HepG2 (cell line): ENCODE measurements around the gene HAPLN1.

Source experiments
- CTCF ChIP-seq: sonication (generic); formaldehyde crosslinking; IDR thresholded peaks from 2 replicates; pipeline ENCODE4 v1.5.0; 2020; ENCODE audit warnings: mild to moderate bottlenecking, missing genetic modification reagents, moderate library complexity
- EZH2 ChIP-seq: conservative IDR thresholded peaks from 2 replicates; pipeline ENCODE4 v1.6.1; 2012; ENCODE audit warnings: mild to moderate bottlenecking, low read depth, low read length, moderate library complexity
- KAT7 ChIP-seq: IDR thresholded peaks from 2 replicates; pipeline ENCODE4 v1.6.1; 2018; ENCODE audit warnings: borderline replicate concordance, missing compliant biosample characterization
- TCF7 ChIP-seq: sonication (generic); IDR thresholded peaks from 2 replicates; pipeline ENCODE4 v1.6.1; 2016; ENCODE audit warnings: antibody characterized with exemption, low read depth
- ZBTB10 ChIP-seq: sonication (generic); formaldehyde crosslinking; IDR thresholded peaks from 2 replicates; pipeline ENCODE4 v1.4.0; 2020; ENCODE audit warnings: missing genetic modification reagents, borderline replicate concordance
- ZNF329 ChIP-seq: sonication (generic); formaldehyde crosslinking; IDR thresholded peaks from 2 replicates; pipeline ENCODE4 v1.9.0; 2021; ENCODE audit warnings: low read depth, mild to moderate bottlenecking, missing genetic modification reagents
- ZNF331 ChIP-seq: sonication (generic); formaldehyde crosslinking; IDR thresholded peaks from 2 replicates; pipeline ENCODE4 v1.4.0; 2020; ENCODE audit warnings: missing genetic modification reagents
- ZNF552 ChIP-seq: sonication (generic); formaldehyde crosslinking; IDR thresholded peaks from 2 replicates; pipeline ENCODE4 v1.9.0; 2022; ENCODE audit warnings: missing genetic modification reagents, mild to moderate bottlenecking, borderline replicate concordance

- TF ChIP-seq ZNF329 (no peak), CTCF (CRISPR knock-in tag) (no peak), KAT7 (no peak), ZBTB10 (no peak), ZNF552 (CRISPR knock-in tag) (no peak), ZNF331 (CRISPR knock-in tag) (no peak), EZH2 (no peak), TCF7 (no peak)
Observed at GRCh38 chr5:83715236-83716065, 5.2 kb downstream of the HAPLN1 start.
